NCI-H1694 (cell line): ENCODE results near the gene ERC1.
A peak's percentile ranks its signal among the peaks of the same experiment; 100 is the strongest.

Experiments
- DNase-seq: peaks from one replicate; lab custom pipeline; 2025; lab: John Stamatoyannopoulos, UW

Gene ERC1

GRCh38 chr12:1533602-1534304 is 542.7 kb downstream of the ERC1 start:
- DNase-seq, result no peak

DNA sequence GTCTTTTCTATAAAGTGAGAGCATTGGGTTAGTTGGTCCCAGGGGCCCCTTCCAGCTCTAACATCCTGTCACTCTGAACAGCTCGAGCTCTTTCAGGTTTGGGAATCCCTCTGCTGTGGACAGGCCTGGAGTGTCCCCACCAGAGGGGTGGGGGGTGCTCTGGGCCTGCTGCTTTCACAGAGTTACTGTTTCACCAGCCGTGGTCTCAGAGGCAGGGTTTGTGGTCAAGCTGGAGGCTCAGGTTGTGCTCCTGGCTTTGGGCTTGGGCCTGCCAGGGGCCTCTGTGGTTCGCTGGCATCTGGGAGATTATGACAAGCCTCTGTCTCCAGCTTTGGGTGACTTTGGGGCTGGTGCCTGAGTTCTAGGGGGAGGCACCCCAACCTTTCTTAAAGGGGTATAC is 543.7 kb downstream of the ERC1 start:
- no peak for DNase-seq

GRCh38 chr12:1536817-1537216 is 545.8 kb downstream of the ERC1 start:
- DNase-seq, result no peak

- no peak for DNase-seq
Observed at GRCh38 chr12:1539135-1539534, 548.1 kb downstream of the ERC1 start.

- DNase-seq, result no peak
Observed at GRCh38 chr12:1540690-1541089, 549.7 kb downstream of the ERC1 start.

DNA sequence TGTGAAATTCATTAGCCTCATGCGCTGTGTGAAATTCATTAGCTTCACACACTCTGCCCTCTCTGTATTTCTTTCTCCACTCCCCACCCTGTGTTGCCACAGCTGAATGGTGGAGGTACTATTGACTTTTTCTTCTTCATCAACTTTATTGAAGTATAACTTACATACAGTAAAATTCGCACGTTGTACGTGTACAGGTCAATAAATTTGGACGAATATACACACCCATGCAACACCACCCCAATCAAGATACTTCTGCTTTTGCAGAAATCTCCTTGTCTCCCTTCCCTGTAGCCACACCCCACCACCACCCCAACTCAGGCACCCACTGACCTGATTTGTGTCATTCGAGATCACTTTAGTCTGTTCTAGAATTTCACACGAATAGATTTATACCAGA is 551.6 kb downstream of the ERC1 start:
- no peak for DNase-seq

GRCh38 chr12:1544996-1545700 is 554.1 kb downstream of the ERC1 start:
- peak; percentile 25 for DNase-seq
